CD8-positive, alpha-beta memory T cell (primary cell): ENCODE measurements around the gene IGF2BP1. TPM values are rescaled to one million over a fixed set of nuclear protein-coding genes. Genes with fewer than 3 reads are reported as not detected.

Experiments
- CTCF ChIA-PET: fragments of 350-600 bp; sonication (Branson Sonifier 250); formaldehyde crosslinking; loops from one replicate; lab custom pipeline; 2021; ENCODE audit warnings: antibody characterized with exemption; lab: Charles Lee
- POLR2A ChIA-PET: fragments of 350-600 bp; sonication (Branson Sonifier 250); formaldehyde crosslinking; loops from one replicate; lab custom pipeline; 2021; ENCODE audit warnings: antibody characterized with exemption; lab: Charles Lee
- DNase-seq, 5 donors: peaks; one replicate each; pipeline versions ENCODE4 v3.0.0 to v3.0.0-alpha.2; 2020 to 2022; ENCODE audit warnings: mixed read lengths in 1 of 5
- H3K27ac ChIP-seq: one replicate; pipeline ENCODE4 v1.7.0; 2013; ENCODE audit warnings: low read depth, mild to moderate bottlenecking, low read length, moderate library complexity
- H3K27me3 ChIP-seq: 2 replicates; pipeline ENCODE4 v1.7.0; 2013; ENCODE audit warnings: low read length, mild to moderate bottlenecking; ENCODE audit not compliant: insufficient read depth, poor library complexity, severe bottlenecking
- H3K36me3 ChIP-seq: 2 replicates; pipeline ENCODE4 v1.7.0; 2013; ENCODE audit warnings: mild to moderate bottlenecking, low read length, moderate library complexity; ENCODE audit not compliant: insufficient read depth
- H3K4me1 ChIP-seq: 2 replicates; pipeline ENCODE4 v1.7.0; 2013; ENCODE audit warnings: mild to moderate bottlenecking, low read length, moderate library complexity; ENCODE audit not compliant: insufficient read depth
- H3K4me3 ChIP-seq: 2 replicates; pipeline ENCODE4 v1.7.0; 2013; ENCODE audit warnings: mild to moderate bottlenecking, low read length
- H3K9me3 ChIP-seq: 2 replicates; pipeline ENCODE4 v1.7.0; 2013; ENCODE audit warnings: mild to moderate bottlenecking, low read length
- H3K27ac Mint-ChIP-seq, 8 donors: one replicate each; pipeline ENCODE4 v1.8.0; 2020 to 2021; ENCODE audit warnings: mixed read lengths in 8 of 8, mild to moderate bottlenecking in 6 of 8, inconsistent platforms in 3 of 8, moderate library complexity in 3 of 8
- H3K27me3 Mint-ChIP-seq, 2 donors: one replicate each; pipeline ENCODE4 v1.8.0; 2020 to 2021; ENCODE audit warnings: mixed read lengths in 2 of 2, mild to moderate bottlenecking in 1 of 2, moderate library complexity in 1 of 2
- H3K36me3 Mint-ChIP-seq, 3 donors: one replicate each; pipeline ENCODE4 v1.8.0; 2020 to 2021; ENCODE audit warnings: mixed read lengths in 3 of 3, inconsistent platforms in 1 of 3, mild to moderate bottlenecking in 1 of 3
- H3K4me1 Mint-ChIP-seq, 3 donors: one replicate each; pipeline ENCODE4 v1.8.0; 2020 to 2021; ENCODE audit warnings: mixed read lengths in 3 of 3, inconsistent platforms in 1 of 3, mild to moderate bottlenecking in 1 of 3
- H3K4me3 Mint-ChIP-seq, 7 donors: one replicate each; pipeline ENCODE4 v1.8.0; 2020 to 2021; ENCODE audit warnings: mixed read lengths in 7 of 7, mild to moderate bottlenecking in 6 of 7, moderate library complexity in 4 of 7, inconsistent platforms in 2 of 7
- H3K9me3 Mint-ChIP-seq, 5 donors: one replicate each; pipeline ENCODE4 v1.8.0; 2020 to 2022; ENCODE audit warnings: mixed read lengths in 5 of 5, mild to moderate bottlenecking in 3 of 5, moderate library complexity in 2 of 5, inconsistent platforms in 1 of 5
- polyA plus RNA-seq: library from polyadenylated mRNA; unstranded; fragments of 300-500 nt; fragmentation: Illumina TruSeq; gene quantifications from one replicate; pipeline ENCODE4 v1.2.3, GENCODE V29; 2021
- total RNA-seq, 2 experiments: library from RNA; stranded (reverse); gene quantifications; one replicate each; pipeline ENCODE4 v1.2.3, GENCODE V29; 2021

The IGF2BP1 gene
- total and polyA plus RNA-seq, 3 experiments from 2014 or later = 0.24 to 0.28 TPM; not detected in 1

- no peak overlapping the region for H3K4me3 Mint-ChIP-seq
- Histone ChIP-seq H3K4me1 (no peaks in the 10 kb centered on the region), H3K4me3 (no peak overlapping the region), H3K9me3 (no peaks in the 10 kb centered on the region), H3K27me3 (no peaks in the 10 kb centered on the region), H3K27ac (no peak overlapping the region), H3K36me3 (no peaks in the 10 kb centered on the region)
- no peak for DNase-seq
- H3K36me3 Mint-ChIP-seq = no peaks in the 10 kb centered on the region
- CTCF ChIA-PET = no interaction called here
- no peaks in the 10 kb centered on the region for H3K9me3 Mint-ChIP-seq
- peaks cover 0 to 4% (median 1%) of the 10 kb centered on the region in 3 donors for H3K4me1 Mint-ChIP-seq
- peaks cover 6 to 9% of the 10 kb centered on the region in 2 donors for H3K27me3 Mint-ChIP-seq
- POLR2A ChIA-PET = no interaction called here
- peak overlapping the region in 1 of 8 donors; percentile 69 for H3K27ac Mint-ChIP-seq
Measured at GRCh38 chr17:49104511-49105074, 107.4 kb downstream of the IGF2BP1 start.

Other genes starting within 250 kb of the IGF2BP1 start
- not detected for gene TTLL6, start 180.2 kb upstream of the IGF2BP1 start, total RNA-seq
- not detected for gene TTLL6, start 180.2 kb upstream of the IGF2BP1 start, polyA plus RNA-seq
- gene CALCOCO2, start 166.3 kb upstream of the IGF2BP1 start, total RNA-seq = 10 to 100 TPM; 57.4 to 61.8 TPM
- gene CALCOCO2, start 166.3 kb upstream of the IGF2BP1 start, polyA plus RNA-seq = 182 TPM
- 100 to 1,000 TPM; 131 to 138 TPM for gene ATP5MC1, start 104.6 kb upstream of the IGF2BP1 start, total RNA-seq
- gene ATP5MC1, start 104.6 kb upstream of the IGF2BP1 start, polyA plus RNA-seq = 143 TPM
- gene UBE2Z, start 89.0 kb upstream of the IGF2BP1 start, total RNA-seq = 100 to 1,000 TPM; 100 to 103 TPM
- 74.7 TPM for gene UBE2Z, start 89.0 kb upstream of the IGF2BP1 start, polyA plus RNA-seq
- 100 to 1,000 TPM; 151 to 161 TPM for gene SNF8, start 52.5 kb upstream of the IGF2BP1 start, total RNA-seq
- gene SNF8, start 52.5 kb upstream of the IGF2BP1 start, polyA plus RNA-seq = 113 TPM
- not detected for gene GIP, start 28.8 kb upstream of the IGF2BP1 start, total RNA-seq
- not detected for gene GIP, start 28.8 kb upstream of the IGF2BP1 start, polyA plus RNA-seq
- not detected for gene B4GALNT2, start 135.4 kb downstream of the IGF2BP1 start, total RNA-seq
- gene B4GALNT2, start 135.4 kb downstream of the IGF2BP1 start, polyA plus RNA-seq = not detected
- 10 to 100 TPM; 24.0 to 26.5 TPM for gene GNGT2, start 213.2 kb downstream of the IGF2BP1 start, total RNA-seq
- 33.6 TPM for gene GNGT2, start 213.2 kb downstream of the IGF2BP1 start, polyA plus RNA-seq
- 10 to 100 TPM; 46.4 to 48.5 TPM for gene ABI3, start 213.3 kb downstream of the IGF2BP1 start, total RNA-seq
- gene ABI3, start 213.3 kb downstream of the IGF2BP1 start, polyA plus RNA-seq = 95.4 TPM
- not detected for gene PHOSPHO1, start 233.4 kb downstream of the IGF2BP1 start, total RNA-seq
- gene PHOSPHO1, start 233.4 kb downstream of the IGF2BP1 start, polyA plus RNA-seq = 0.91 TPM